HepG2 (cell line): ENCODE data around the gene HNRNPA1. TPM values are rescaled to one million over a fixed set of nuclear protein-coding genes. Genes with fewer than 3 reads are reported as not detected.

Experiments
- CREB1 ChIP-seq, 2 experiments: fragments of 450-650 bp in 1 of 2; IDR thresholded peaks; 2 replicates each; pipeline ENCODE4 v1.6.1; 2016 to 2017; ENCODE audit warnings: control low read depth in 1 of 2, mild to moderate bottlenecking in 1 of 2, missing compliant biosample characterization in 1 of 2, missing genetic modification characterization in 1 of 2
- CSRNP1 ChIP-seq: sonication (generic); formaldehyde crosslinking; IDR thresholded peaks from 2 replicates; pipeline ENCODE4 v1.8.1; 2023; ENCODE audit warnings: mild to moderate bottlenecking, missing genetic modification reagents
- DNMT1 ChIP-seq: sonication (generic); formaldehyde crosslinking; IDR thresholded peaks from 2 replicates; pipeline ENCODE4 v1.5.1; 2020; ENCODE audit warnings: mild to moderate bottlenecking, missing genetic modification reagents
- GTF2F1 ChIP-seq: fragments of 150-350 bp; IDR thresholded peaks from 2 replicates; pipeline ENCODE4 v1.6.1; 2014; ENCODE audit warnings: low read length
- KLF15 ChIP-seq: sonication (generic); formaldehyde crosslinking; IDR thresholded peaks from 2 replicates; pipeline ENCODE4 v1.8.1; 2023; ENCODE audit warnings: borderline replicate concordance, mild to moderate bottlenecking, inconsistent platforms, missing genetic modification reagents, mixed read lengths
- MEF2D ChIP-seq: sonication (generic); formaldehyde crosslinking; IDR thresholded peaks from 2 replicates; pipeline ENCODE4 v1.5.1; 2020; ENCODE audit warnings: mild to moderate bottlenecking, missing genetic modification reagents
- ZBTB14 ChIP-seq: sonication (generic); formaldehyde crosslinking; IDR thresholded peaks from 2 replicates; pipeline ENCODE4 v1.4.0; 2020; ENCODE audit warnings: missing genetic modification reagents
- ZKSCAN5 ChIP-seq: sonication (generic); formaldehyde crosslinking; IDR thresholded peaks from 2 replicates; pipeline ENCODE4 v1.5.1; 2020; ENCODE audit warnings: mild to moderate bottlenecking, missing genetic modification reagents
- ZNF572 ChIP-seq: sonication (generic); formaldehyde crosslinking; IDR thresholded peaks from 2 replicates; pipeline ENCODE4 v1.5.1; 2020; ENCODE audit warnings: mild to moderate bottlenecking, missing genetic modification reagents
- ZNF598 ChIP-seq: sonication (generic); formaldehyde crosslinking; IDR thresholded peaks from 2 replicates; pipeline ENCODE4 v1.5.1; 2020; ENCODE audit warnings: mild to moderate bottlenecking, missing genetic modification reagents, borderline replicate concordance
- ZNF687 ChIP-seq: sonication (generic); formaldehyde crosslinking; IDR thresholded peaks from 2 replicates; pipeline ENCODE4 v1.5.1; 2020; ENCODE audit warnings: mild to moderate bottlenecking, missing genetic modification reagents, moderate library complexity
- ZNF720 ChIP-seq: sonication (generic); formaldehyde crosslinking; IDR thresholded peaks from 2 replicates; pipeline ENCODE4 v1.4.0; 2020; ENCODE audit warnings: missing genetic modification reagents
- ZNF740 ChIP-seq: sonication (generic); formaldehyde crosslinking; IDR thresholded peaks from 2 replicates; pipeline ENCODE4 v1.4.0; 2020; ENCODE audit warnings: missing genetic modification reagents
- ZNF766 ChIP-seq: sonication (generic); formaldehyde crosslinking; IDR thresholded peaks from 2 replicates; pipeline ENCODE4 v1.5.0; 2020; ENCODE audit warnings: missing genetic modification reagents, borderline replicate concordance
- polyA plus RNA-seq, 8 experiments: library from polyadenylated mRNA; depleted of rRNA in 3 of 8; stranded (reverse) in 7 of 8; unstranded in 1 of 8; fragments of >200 nt; fragmentation: Illumina TruSeq in 4 of 8; extraction: Trizol in 4 of 8; gene quantifications; 2 replicates each; pipeline versions ENCODE4 v1.2.1 to v1.2.3, GENCODE V29; 2011 to 2016; ENCODE audit warnings: low read depth in 4 of 8, missing spikeins in 1 of 8, mixed read lengths in 1 of 8; ENCODE audit not compliant: insufficient read depth in 1 of 8
- total RNA-seq, 5 experiments: library from RNA; depleted of rRNA; stranded (reverse); fragments of >200 nt; fragmentation: Illumina TruSeq; extraction: Trizol; gene quantifications; 2 replicates each; pipeline ENCODE4 v1.2.3, GENCODE V29; 2016; ENCODE audit warnings: low read depth in 1 of 5
- TF ChIP-seq, protein P1 (sequence below): sonication (generic); formaldehyde crosslinking; IDR thresholded peaks from 2 replicates; pipeline ENCODE4 v1.5.1; 2020; ENCODE audit warnings: mild to moderate bottlenecking, missing genetic modification reagents

Gene HNRNPA1
- total and polyA plus RNA-seq, 2 of the 13 experiments (the other 11 are each of a cell fraction or from before 2014, with no cell fraction given) = 535 to 1,820 TPM

DNA sequence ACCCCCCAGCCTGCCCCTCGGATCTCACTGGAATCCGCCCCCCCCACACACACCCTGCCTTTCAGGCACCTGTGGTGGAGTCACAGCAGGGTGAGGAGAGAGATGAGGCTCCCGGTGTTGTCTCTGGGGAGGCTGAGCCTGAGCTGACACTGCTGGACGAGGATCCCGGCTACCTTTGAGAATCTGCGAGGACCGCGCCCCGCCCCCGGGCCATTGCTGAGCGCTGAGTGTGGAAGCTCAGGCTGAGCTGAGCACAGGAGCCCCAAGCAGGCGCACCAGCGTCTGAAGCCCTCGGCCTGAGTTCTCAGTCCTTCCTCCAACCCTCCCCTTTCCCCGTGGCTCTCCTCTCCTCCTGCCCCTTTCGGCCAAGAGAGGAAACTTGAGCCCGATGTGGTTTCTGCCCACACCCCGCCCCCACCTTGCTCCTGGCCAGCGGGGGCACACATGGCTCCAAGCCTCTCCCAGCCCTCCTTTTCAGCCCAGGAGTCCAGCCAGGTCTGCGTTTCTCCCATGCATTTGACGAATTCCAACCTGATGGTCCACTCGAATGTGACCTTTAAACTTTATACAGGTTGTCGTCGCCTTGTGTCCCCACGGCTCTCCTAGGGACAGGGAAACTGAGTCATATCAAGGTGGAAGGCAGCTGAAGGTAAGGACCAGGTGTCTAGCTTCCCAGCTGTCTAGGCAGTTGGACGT is 20.4 kb downstream of the HNRNPA1 start, which contains the start of gene NFE2 (continued):
- TF ChIP-seq ZNF687 (CRISPR knock-in tag) = peak; percentile 90
- no peak for TF ChIP-seq MEF2D (CRISPR knock-in tag)
- peak; percentile 18; the same call in 1 of the 2 replicates for TF ChIP-seq ZNF740 (CRISPR knock-in tag)
- TF ChIP-seq GTF2F1 = no peak
- TF ChIP-seq ZNF572 = no peak
- TF ChIP-seq CREB1 (IDR thresholded peaks at IDR 0.05) = no peak
- TF ChIP-seq CREB1 (CRISPR knock-in tag; IDR thresholded peaks at IDR 0.05) = no peak
- TF ChIP-seq ZNF598 (CRISPR knock-in tag) = no peak
- TF ChIP-seq ZKSCAN5 = no peak
- no peak for TF ChIP-seq KLF15
- TF ChIP-seq ZBTB14 (CRISPR knock-in tag) = no peak
- 0 out of 2 replicates have a peak, but pooled peaks have one; percentile 59 for TF ChIP-seq CSRNP1 (CRISPR knock-in tag)
- TF ChIP-seq, protein P1, sequence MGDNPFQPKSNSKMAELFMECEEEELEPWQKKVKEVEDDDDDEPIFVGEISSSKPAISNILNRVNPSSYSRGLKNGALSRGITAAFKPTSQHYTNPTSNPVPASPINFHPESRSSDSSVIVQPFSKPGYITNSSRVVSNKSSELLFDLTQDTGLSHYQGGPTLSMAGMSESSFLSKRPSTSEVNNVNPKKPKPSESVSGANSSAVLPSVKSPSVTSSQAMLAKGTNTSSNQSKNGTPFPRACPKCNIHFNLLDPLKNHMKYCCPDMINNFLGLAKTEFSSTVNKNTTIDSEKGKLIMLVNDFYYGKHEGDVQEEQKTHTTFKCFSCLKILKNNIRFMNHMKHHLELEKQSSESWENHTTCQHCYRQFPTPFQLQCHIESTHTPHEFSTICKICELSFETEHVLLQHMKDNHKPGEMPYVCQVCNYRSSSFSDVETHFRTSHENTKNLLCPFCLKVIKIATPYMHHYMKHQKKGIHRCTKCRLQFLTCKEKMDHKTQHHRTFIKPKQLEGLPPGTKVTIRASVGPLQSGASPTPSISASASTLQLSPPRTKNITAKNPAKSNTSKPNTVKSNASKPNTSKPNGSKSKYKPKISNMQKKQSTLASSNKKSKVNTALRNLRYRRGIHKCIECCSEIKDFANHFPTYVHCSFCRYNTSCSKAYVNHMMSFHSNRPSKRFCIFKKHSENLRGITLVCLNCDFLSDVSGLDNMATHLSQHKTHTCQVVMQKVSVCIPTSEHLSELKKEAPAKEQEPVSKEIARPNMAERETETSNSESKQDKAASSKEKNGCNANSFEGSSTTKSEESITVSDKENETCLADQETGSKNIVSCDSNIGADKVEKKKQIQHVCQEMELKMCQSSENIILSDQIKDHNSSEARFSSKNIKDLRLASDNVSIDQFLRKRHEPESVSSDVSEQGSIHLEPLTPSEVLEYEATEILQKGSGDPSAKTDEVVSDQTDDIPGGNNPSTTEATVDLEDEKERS = no peak
- no peak for TF ChIP-seq DNMT1 (CRISPR knock-in tag)
- TF ChIP-seq ZNF766 = no peak
- no peak for TF ChIP-seq ZNF720
